Peyer's patch (tissue), 4 donors: ENCODE data around the gene MAX.

Experiments
- POLR2A ChIP-seq, 2 donors: fragments of 450-650 bp; IDR thresholded peaks; one replicate each; pipeline ENCODE4 v1.5.1; 2017; ENCODE audit warnings: antibody characterized with exemption in 2 of 2, mild to moderate bottlenecking in 2 of 2, moderate library complexity in 2 of 2
- TF ChIP-seq, protein P1 (sequence below), 6 experiments: fragments of 450-650 bp in 4 of 6; fragments of 200-600 bp in 2 of 6; sonication (generic) in 1 of 6; IDR thresholded peaks; one replicate each; pipeline ENCODE4 v1.5.1; 2017 to 2019; ENCODE audit warnings: antibody characterized with exemption in 6 of 6, mild to moderate bottlenecking in 3 of 6, moderate library complexity in 1 of 6

DNA sequence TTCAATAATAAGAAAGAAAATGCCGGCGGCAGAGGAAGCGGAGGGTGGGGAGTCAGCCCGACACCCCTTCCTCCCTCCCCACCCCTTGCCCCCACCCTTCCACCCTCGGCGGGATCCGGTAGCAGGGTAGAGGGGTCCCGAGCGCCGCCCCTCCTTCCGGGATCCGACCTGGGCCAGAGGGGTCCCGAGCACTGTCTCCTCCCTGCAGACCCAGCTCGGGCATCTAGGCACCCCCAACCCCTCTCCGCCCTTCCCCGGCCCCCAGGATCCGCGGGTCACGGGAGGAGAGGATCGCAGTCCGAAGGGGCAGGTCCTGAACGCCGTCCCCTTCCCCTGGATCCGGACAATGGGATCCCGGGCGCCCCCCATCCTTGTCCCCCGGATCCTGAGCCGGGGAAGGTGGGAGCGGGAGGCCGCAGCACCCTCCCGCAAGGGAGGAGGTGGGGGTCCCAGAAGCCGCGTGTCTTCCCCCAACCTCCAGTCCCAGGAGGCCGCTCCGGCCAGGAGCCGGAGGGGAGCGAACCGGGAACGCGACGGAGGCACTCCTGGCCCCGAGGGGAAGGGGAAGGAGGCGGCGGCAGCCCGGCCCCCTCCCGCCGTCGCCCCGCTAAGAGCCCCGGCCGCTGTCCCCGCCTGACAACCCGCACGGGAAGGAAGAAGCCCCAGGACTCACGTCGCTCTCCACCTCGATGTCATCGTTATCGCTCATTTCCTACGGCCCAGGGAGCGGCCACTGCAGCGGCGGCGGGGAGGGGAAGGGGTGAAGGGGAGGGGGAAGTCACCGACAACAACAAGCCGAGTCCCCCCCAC is 481 bp downstream of the MAX start:
- TF ChIP-seq POLR2A (IDR thresholded peaks at IDR 0.05), result no peak
- TF ChIP-seq, protein P1, sequence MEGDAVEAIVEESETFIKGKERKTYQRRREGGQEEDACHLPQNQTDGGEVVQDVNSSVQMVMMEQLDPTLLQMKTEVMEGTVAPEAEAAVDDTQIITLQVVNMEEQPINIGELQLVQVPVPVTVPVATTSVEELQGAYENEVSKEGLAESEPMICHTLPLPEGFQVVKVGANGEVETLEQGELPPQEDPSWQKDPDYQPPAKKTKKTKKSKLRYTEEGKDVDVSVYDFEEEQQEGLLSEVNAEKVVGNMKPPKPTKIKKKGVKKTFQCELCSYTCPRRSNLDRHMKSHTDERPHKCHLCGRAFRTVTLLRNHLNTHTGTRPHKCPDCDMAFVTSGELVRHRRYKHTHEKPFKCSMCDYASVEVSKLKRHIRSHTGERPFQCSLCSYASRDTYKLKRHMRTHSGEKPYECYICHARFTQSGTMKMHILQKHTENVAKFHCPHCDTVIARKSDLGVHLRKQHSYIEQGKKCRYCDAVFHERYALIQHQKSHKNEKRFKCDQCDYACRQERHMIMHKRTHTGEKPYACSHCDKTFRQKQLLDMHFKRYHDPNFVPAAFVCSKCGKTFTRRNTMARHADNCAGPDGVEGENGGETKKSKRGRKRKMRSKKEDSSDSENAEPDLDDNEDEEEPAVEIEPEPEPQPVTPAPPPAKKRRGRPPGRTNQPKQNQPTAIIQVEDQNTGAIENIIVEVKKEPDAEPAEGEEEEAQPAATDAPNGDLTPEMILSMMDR (IDR thresholded peaks at IDR 0.05), result no peak
